Measurements from ENCODE around the gene CNGA1.

DNA sequence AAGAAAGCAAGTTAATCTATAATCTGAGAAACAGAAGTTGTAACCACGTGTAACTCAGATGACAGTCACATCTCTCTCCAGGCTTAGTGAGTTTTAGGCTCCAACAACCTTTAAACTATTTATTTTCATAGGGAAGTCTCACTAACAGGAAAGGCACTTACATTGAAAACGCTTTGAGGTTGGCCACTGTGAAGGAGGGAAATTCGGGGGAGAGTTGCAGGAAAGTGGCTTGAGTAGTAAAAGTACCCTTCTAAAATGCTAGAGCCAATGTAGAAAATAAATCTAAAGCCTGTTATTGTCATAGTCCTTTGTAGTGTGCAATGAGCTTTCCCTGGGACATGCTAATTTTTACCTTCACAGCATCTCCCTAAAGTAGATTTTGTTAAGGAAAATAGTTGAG is 101.1 kb downstream of the CNGA1 start:
- TF ChIP-seq, protein P1, sequence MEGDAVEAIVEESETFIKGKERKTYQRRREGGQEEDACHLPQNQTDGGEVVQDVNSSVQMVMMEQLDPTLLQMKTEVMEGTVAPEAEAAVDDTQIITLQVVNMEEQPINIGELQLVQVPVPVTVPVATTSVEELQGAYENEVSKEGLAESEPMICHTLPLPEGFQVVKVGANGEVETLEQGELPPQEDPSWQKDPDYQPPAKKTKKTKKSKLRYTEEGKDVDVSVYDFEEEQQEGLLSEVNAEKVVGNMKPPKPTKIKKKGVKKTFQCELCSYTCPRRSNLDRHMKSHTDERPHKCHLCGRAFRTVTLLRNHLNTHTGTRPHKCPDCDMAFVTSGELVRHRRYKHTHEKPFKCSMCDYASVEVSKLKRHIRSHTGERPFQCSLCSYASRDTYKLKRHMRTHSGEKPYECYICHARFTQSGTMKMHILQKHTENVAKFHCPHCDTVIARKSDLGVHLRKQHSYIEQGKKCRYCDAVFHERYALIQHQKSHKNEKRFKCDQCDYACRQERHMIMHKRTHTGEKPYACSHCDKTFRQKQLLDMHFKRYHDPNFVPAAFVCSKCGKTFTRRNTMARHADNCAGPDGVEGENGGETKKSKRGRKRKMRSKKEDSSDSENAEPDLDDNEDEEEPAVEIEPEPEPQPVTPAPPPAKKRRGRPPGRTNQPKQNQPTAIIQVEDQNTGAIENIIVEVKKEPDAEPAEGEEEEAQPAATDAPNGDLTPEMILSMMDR (IDR thresholded peaks at IDR 0.05) = no peak
- TF ChIP-seq POLR2A (IDR thresholded peaks at IDR 0.05) (no peak), EP300 (IDR thresholded peaks at IDR 0.05) (no peak)

Measured in gastroesophageal sphincter (tissue), 3 donors.